Embryonic facial prominence (tissue), 1 donor: ENCODE results near the gene EAF1.
"Not testable (repeated sequence)": the region's sequence is repeated elsewhere in the genome, so short reads cannot be mapped to it uniquely, and the experiment has no call there.

Experiments used
- DNase-seq: peaks from one replicate; pipeline ENCODE4 v3.0.0-alpha.2; 2016; ENCODE audit errors: extremely low spot score

EAF1 gene

GRCh38 chr3:15451216-15452113 is 24.1 kb downstream of the EAF1 start:
- DNase-seq: no peak

- no peak for DNase-seq
Measured at GRCh38 chr3:15452156-15452555, 24.8 kb downstream of the EAF1 start.

- DNase-seq: no peak
Measured at GRCh38 chr3:15452961-15453360, 25.6 kb downstream of the EAF1 start.

- no peak for DNase-seq
Measured at GRCh38 chr3:15453501-15453900, 26.1 kb downstream of the EAF1 start.

- no peak for DNase-seq
Measured at GRCh38 chr3:15453991-15454625, 26.7 kb downstream of the EAF1 start.

- no peak for DNase-seq
Measured at GRCh38 chr3:15454965-15455364, 27.6 kb downstream of the EAF1 start.

- no peak for DNase-seq
Measured at GRCh38 chr3:15455756-15456155, 28.4 kb downstream of the EAF1 start.

GRCh38 chr3:15456321-15456720 is 28.9 kb downstream of the EAF1 start:
- DNase-seq: no peak

GRCh38 chr3:15456915-15457314 is 29.5 kb downstream of the EAF1 start:
- DNase-seq: not testable (repeated sequence)

GRCh38 chr3:15458212-15458780 is 30.9 kb downstream of the EAF1 start:
- no peak for DNase-seq

- DNase-seq: no peak
Measured at GRCh38 chr3:15460891-15461531, 33.6 kb downstream of the EAF1 start.

GRCh38 chr3:15462451-15462850 is 35.1 kb downstream of the EAF1 start:
- DNase-seq: no peak

- no peak for DNase-seq
Measured at GRCh38 chr3:15465876-15466585, 38.6 kb downstream of the EAF1 start.

- DNase-seq: no peak
Measured at GRCh38 chr3:15467227-15468181, 40.1 kb downstream of the EAF1 start.

- DNase-seq: no peak
Measured at GRCh38 chr3:15470261-15470660, 42.9 kb downstream of the EAF1 start.

GRCh38 chr3:15470849-15471248 is 43.5 kb downstream of the EAF1 start:
- no peak for DNase-seq

GRCh38 chr3:15471861-15472260 is 44.5 kb downstream of the EAF1 start:
- no peak for DNase-seq

- no peak for DNase-seq
Measured at GRCh38 chr3:15475161-15475560, 47.8 kb downstream of the EAF1 start.

- DNase-seq: no peak
Measured at GRCh38 chr3:15476378-15476777, 49.0 kb downstream of the EAF1 start.

- no peak for DNase-seq
Measured at GRCh38 chr3:15477951-15478639, 50.7 kb downstream of the EAF1 start.
